ENCODE results near the gene NAB1. TPM values are rescaled to one million over a fixed set of nuclear protein-coding genes. Genes with fewer than 3 reads are reported as not detected.
A peak's percentile ranks its signal among the peaks of the same experiment; 100 is the strongest.

The NAB1 gene
- total and polyA plus RNA-seq, 2 donors (not counting 3 experiments of a cell fraction or from before 2014, with no cell fraction given) = 7.5 to 36.1 TPM

DNA sequence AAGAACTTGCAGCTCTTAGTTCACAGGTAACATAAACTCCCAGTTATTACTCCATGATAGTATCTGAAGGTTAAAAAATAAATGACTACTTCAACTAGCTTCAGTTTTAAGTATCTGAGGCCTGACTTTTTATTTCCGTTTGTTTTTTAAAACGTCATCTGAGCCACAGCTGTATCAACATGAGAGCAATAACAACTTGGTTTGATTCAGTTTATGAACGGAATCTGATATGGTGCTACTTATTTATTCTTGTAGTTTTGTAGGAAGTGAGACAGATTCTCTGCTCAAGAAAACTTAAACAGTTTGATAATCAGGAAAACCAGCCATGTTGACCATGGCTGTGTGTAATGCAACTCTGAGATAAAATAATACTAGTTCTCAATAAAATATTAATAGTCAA, 34.9 kb downstream of the NAB1 start:
- FAIRE-seq (peak; percentile 70), DNase-seq (ENCODE audit: low read depth, low spot score) (peak; percentile 96)
- H2AFZ ChIP-seq (ENCODE audit: low read depth, low read length) = no peak overlapping the region
- POLR2A ChIA-PET = no interaction called here
- peaks cover 0 to 4% of the 10 kb centered on the region in 2 experiments for H3K36me3 ChIP-seq (ENCODE audit: control insufficient read depth in 2 of 2, extremely low read depth in 1 of 2, insufficient read depth in 2 of 2, low read length in 2 of 2)
- H3K27ac ChIP-seq (ENCODE audit: insufficient read depth, low read depth, low read length) = peak overlapping the region; percentile 77
- no peaks in the 10 kb centered on the region for H3K9me1 ChIP-seq (replicated peaks; ENCODE audit: control insufficient read depth, extremely low read depth, insufficient read depth, low read length)
- peak overlapping the region in 1 of 3 experiments; percentile 30 for H3K4me3 ChIP-seq (replicated peaks in 1 of 3; ENCODE audit: insufficient read depth in 1 of 3, low read depth in 1 of 3, low read length in 3 of 3)
- TF ChIP-seq, protein P1, sequence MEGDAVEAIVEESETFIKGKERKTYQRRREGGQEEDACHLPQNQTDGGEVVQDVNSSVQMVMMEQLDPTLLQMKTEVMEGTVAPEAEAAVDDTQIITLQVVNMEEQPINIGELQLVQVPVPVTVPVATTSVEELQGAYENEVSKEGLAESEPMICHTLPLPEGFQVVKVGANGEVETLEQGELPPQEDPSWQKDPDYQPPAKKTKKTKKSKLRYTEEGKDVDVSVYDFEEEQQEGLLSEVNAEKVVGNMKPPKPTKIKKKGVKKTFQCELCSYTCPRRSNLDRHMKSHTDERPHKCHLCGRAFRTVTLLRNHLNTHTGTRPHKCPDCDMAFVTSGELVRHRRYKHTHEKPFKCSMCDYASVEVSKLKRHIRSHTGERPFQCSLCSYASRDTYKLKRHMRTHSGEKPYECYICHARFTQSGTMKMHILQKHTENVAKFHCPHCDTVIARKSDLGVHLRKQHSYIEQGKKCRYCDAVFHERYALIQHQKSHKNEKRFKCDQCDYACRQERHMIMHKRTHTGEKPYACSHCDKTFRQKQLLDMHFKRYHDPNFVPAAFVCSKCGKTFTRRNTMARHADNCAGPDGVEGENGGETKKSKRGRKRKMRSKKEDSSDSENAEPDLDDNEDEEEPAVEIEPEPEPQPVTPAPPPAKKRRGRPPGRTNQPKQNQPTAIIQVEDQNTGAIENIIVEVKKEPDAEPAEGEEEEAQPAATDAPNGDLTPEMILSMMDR (IDR thresholded peaks at IDR 0.05; ENCODE audit: extremely low read depth in 1 of 2, insufficient read depth in 1 of 2, low read depth in 1 of 2, low read length in 2 of 2) = no peak
- TF ChIP-seq POLR2A (IDR thresholded peaks at IDR 0.05; ENCODE audit: low read depth, low read length) (peak; percentile 71), POLR2AphosphoS5 (IDR thresholded peaks at IDR 0.05; ENCODE audit: insufficient read depth, low read depth, low read length) (peak; percentile 75), FOS (IDR thresholded peaks at IDR 0.05; ENCODE audit: borderline replicate concordance, insufficient read depth, low read length) (peak; percentile 69), GATA2 (IDR thresholded peaks at IDR 0.05; ENCODE audit: insufficient read depth, insufficient read length, low read depth, low read length) (peak; percentile 86), EZH2 (IDR thresholded peaks at IDR 0.05; ENCODE audit: borderline replicate concordance, low read depth, low read length, severe bottlenecking) (no peak), JUN (IDR thresholded peaks at IDR 0.05; ENCODE audit: borderline replicate concordance, insufficient read depth, insufficient read length, low read depth) (peak; percentile 72)
- no TSS peak for BruUV-seq (replicated peaks)
- H3K79me2 ChIP-seq (ENCODE audit: control insufficient read depth, insufficient read depth, low read length) = peaks cover 2% of the 10 kb centered on the region
- dilution Hi-C loops (cut with MboI; ENCODE audit: extremely low pct_ligation_motif_present, low sequenced_read_pairs) (no loop called here), intact Hi-C loops (cut with micrococcal nuclease) (loop anchor here (1.0 to 10.0 kb wide), 8 partner anchors 35 to 349 kb away; partner anchors contain the start of genes GLS and NEMP2)
- H3K4me2 ChIP-seq (ENCODE audit: insufficient read depth, low read length) = peak overlapping the region; percentile 80
- CTCF ChIA-PET = interaction anchor here (0.8 kb wide), 1 partner anchor 19 kb away, joined by 3 read pairs; no protein-coding TSS in a partner anchor
- no peaks in the 10 kb centered on the region for H3K9me3 ChIP-seq (replicated peaks; ENCODE audit: control insufficient read depth, insufficient read depth, low read length)
- H3K9ac ChIP-seq (replicated peaks; ENCODE audit: extremely low read depth, insufficient read depth, low read length) = peak overlapping the region; percentile 48
- H3K4me1 ChIP-seq (ENCODE audit: control insufficient read depth, extremely low read depth, insufficient read depth, low read length) = peaks cover 41% of the 10 kb centered on the region
- no peaks in the 10 kb centered on the region for H3K27me3 ChIP-seq (ENCODE audit: control insufficient read depth in 2 of 2, insufficient read depth in 2 of 2, low read length in 2 of 2)
- no peaks in the 10 kb centered on the region for H4K20me1 ChIP-seq (replicated peaks; ENCODE audit: control insufficient read depth, extremely low read depth, insufficient read depth, low read length)

Data from endothelial cell of umbilical vein (primary cell).